H1 (cell line): ENCODE data around the gene CD300C. TPM values are rescaled to one million over a fixed set of nuclear protein-coding genes. Genes with fewer than 3 reads are reported as not detected.

Source experiments
- CTCF ChIA-PET: fragments of 300-600 bp; sonication (Branson Sonifier 250); formaldehyde crosslinking; loops from one replicate; lab custom pipeline; 2021; ENCODE audit not compliant: partially characterized antibody; lab: Charles Lee
- POLR2A ChIA-PET: fragments of 300-600 bp; sonication (Branson Sonifier 250); formaldehyde crosslinking; loops from one replicate; lab custom pipeline; 2021; ENCODE audit warnings: inconsistent platforms; ENCODE audit not compliant: partially characterized antibody; lab: Charles Lee
- DNase-seq, 2 experiments: peaks; one replicate each; pipeline versions ENCODE4 v3.0.0 to v3.0.0-alpha.2; 2010 to 2022; ENCODE audit warnings: low spot score in 2 of 2, low read depth in 1 of 2, mixed read lengths in 1 of 2
- FAIRE-seq: peaks from 2 replicates; lab custom pipeline; 2011; peaks lifted over from hg19 to GRCh38; lab: Jason Lieb, UNC
- H2AFZ ChIP-seq: 2 replicates; pipeline ENCODE4 v1.8.1; 2012; ENCODE audit warnings: low read length, inconsistent platforms
- H2AK5ac ChIP-seq: 2 replicates; pipeline ENCODE4 v1.6.1; 2013; ENCODE audit warnings: low read depth, low read length
- H2BK120ac ChIP-seq: replicated peaks from 2 replicates; pipeline ENCODE3; 2013; ENCODE audit warnings: low read depth, low read length, inconsistent platforms
- H2BK12ac ChIP-seq: 2 replicates; pipeline ENCODE4 v1.6.1; 2013; ENCODE audit warnings: low read depth, low read length
- H2BK15ac ChIP-seq: 2 replicates; pipeline ENCODE4 v1.6.1; 2013; ENCODE audit warnings: low read length
- H2BK20ac ChIP-seq: 2 replicates; pipeline ENCODE4 v1.6.1; 2013; ENCODE audit warnings: low read length
- H2BK5ac ChIP-seq: 2 replicates; pipeline ENCODE4 v1.6.1; 2013; ENCODE audit warnings: low read depth, low read length
- H3K14ac ChIP-seq: 2 replicates; pipeline ENCODE4 v1.6.1; 2013; ENCODE audit warnings: inconsistent platforms; ENCODE audit not compliant: insufficient read length
- H3K18ac ChIP-seq: 2 replicates; pipeline ENCODE4 v1.6.1; 2013; ENCODE audit warnings: low read length; ENCODE audit errors: extremely low read depth
- H3K23ac ChIP-seq: 2 replicates; pipeline ENCODE4 v1.6.1; 2013; ENCODE audit warnings: inconsistent platforms; ENCODE audit not compliant: insufficient read length
- H3K23me2 ChIP-seq: 2 replicates; pipeline ENCODE4 v1.6.1; 2013; ENCODE audit warnings: low read depth, low read length
- H3K27ac ChIP-seq: 2 replicates; pipeline ENCODE4 v1.6.1; 2011; ENCODE audit warnings: low read depth, low read length, inconsistent platforms
- H3K27me3 ChIP-seq, 4 experiments: replicated peaks in 1 of 4; 1 replicate in 1 of 4; 2 replicates in 3 of 4; pipeline versions ENCODE4 v1.6.1 to v1.8.1; 2011 to 2013; ENCODE audit warnings: low read length in 3 of 4, mild to moderate bottlenecking in 3 of 4, inconsistent platforms in 2 of 4, mixed read lengths in 2 of 4, moderate library complexity in 1 of 4; ENCODE audit not compliant: control insufficient read depth in 3 of 4, insufficient read depth in 3 of 4; ENCODE audit errors: extremely low read depth in 1 of 4
- H3K36me3 ChIP-seq, 4 experiments: 2 replicates each; pipeline versions ENCODE4 v1.6.1 to v1.8.1; 2011 to 2013; ENCODE audit warnings: mild to moderate bottlenecking in 4 of 4, low read length in 3 of 4, moderate library complexity in 2 of 4, control low read depth in 1 of 4, inconsistent platforms in 1 of 4; ENCODE audit not compliant: insufficient read depth in 4 of 4, control insufficient read depth in 2 of 4
- H3K4ac ChIP-seq: replicated peaks from 2 replicates; pipeline ENCODE3; 2013; ENCODE audit warnings: low read length, low read depth, mixed read lengths, inconsistent platforms; ENCODE audit not compliant: insufficient read length
- H3K4me1 ChIP-seq, 4 experiments: replicated peaks in 1 of 4; 1 replicate in 1 of 4; 2 replicates in 3 of 4; pipeline versions ENCODE4 v1.6.1 to v1.8.1; 2011 to 2013; ENCODE audit warnings: low read length in 3 of 4, inconsistent platforms in 2 of 4, mixed read lengths in 1 of 4; ENCODE audit not compliant: insufficient read depth in 4 of 4, control insufficient read depth in 3 of 4
- H3K4me2 ChIP-seq, 2 experiments: 2 replicates each; pipeline versions ENCODE4 v1.6.1 to v1.8.1; 2011 to 2013; ENCODE audit warnings: low read depth in 2 of 2, low read length in 2 of 2, control low read depth in 1 of 2, inconsistent platforms in 1 of 2, mild to moderate bottlenecking in 1 of 2; ENCODE audit not compliant: insufficient read depth in 1 of 2
- H3K4me3 ChIP-seq, 4 experiments: fragments of 200-600, 300-600 bp in 1 of 4; sonication (generic), shearing (Covaris generic), sonication (Bioruptor Twin) in 1 of 4; 2 replicates each; pipeline versions ENCODE4 v1.5.1 to v1.8.1; 2011 to 2016; ENCODE audit warnings: low read length in 4 of 4, low read depth in 3 of 4, control low read depth in 2 of 4, inconsistent platforms in 2 of 4, mild to moderate bottlenecking in 2 of 4, mixed read lengths in 1 of 4, moderate library complexity in 1 of 4; ENCODE audit not compliant: insufficient read depth in 2 of 4; ENCODE audit errors: extremely low read depth in 1 of 4
- H3K56ac ChIP-seq: replicated peaks from 2 replicates; pipeline ENCODE3; 2013; ENCODE audit warnings: low read depth, mild to moderate bottlenecking, mixed read lengths, low read length, inconsistent platforms; ENCODE audit not compliant: insufficient read length
- H3K79me1 ChIP-seq: 2 replicates; pipeline ENCODE4 v1.6.1; 2013; ENCODE audit warnings: low read depth, low read length, control low read depth
- H3K79me2 ChIP-seq, 2 experiments: 2 replicates each; pipeline versions ENCODE4 v1.6.1 to v1.8.1; 2012 to 2013; ENCODE audit warnings: low read length in 2 of 2, mild to moderate bottlenecking in 2 of 2, inconsistent platforms in 1 of 2; ENCODE audit not compliant: insufficient read depth in 2 of 2, control insufficient read depth in 1 of 2
- H3K9ac ChIP-seq, 4 experiments: replicated peaks in 1 of 4; 1 replicate in 1 of 4; 2 replicates in 3 of 4; pipeline versions ENCODE4 v1.6.1 to v1.8.1; 2011 to 2013; ENCODE audit warnings: low read depth in 3 of 4, low read length in 3 of 4, control low read depth in 2 of 4, mild to moderate bottlenecking in 2 of 4, moderate library complexity in 2 of 4, inconsistent platforms in 1 of 4; ENCODE audit errors: extremely low read depth in 1 of 4
- H3K9me3 ChIP-seq, 2 experiments: 2 replicates each; pipeline versions ENCODE4 v1.6.1 to v1.8.1; 2012 to 2013; ENCODE audit warnings: mild to moderate bottlenecking in 2 of 2, moderate library complexity in 2 of 2, control low read depth in 1 of 2, inconsistent platforms in 1 of 2, low read depth in 1 of 2, low read length in 1 of 2, mixed read lengths in 1 of 2; ENCODE audit not compliant: insufficient read depth in 2 of 2
- H4K20me1 ChIP-seq, 2 experiments: replicated peaks in 1 of 2; 2 replicates each; pipeline versions ENCODE3 to v1.8.1; 2011 to 2013; ENCODE audit warnings: inconsistent platforms in 2 of 2, low read length in 2 of 2, mild to moderate bottlenecking in 1 of 2; ENCODE audit not compliant: insufficient read depth in 2 of 2, control insufficient read depth in 1 of 2
- H4K5ac ChIP-seq: 2 replicates; pipeline ENCODE4 v1.6.1; 2013; ENCODE audit warnings: low read length, low read depth, mixed read lengths, inconsistent platforms; ENCODE audit not compliant: insufficient read length
- H4K8ac ChIP-seq: 2 replicates; pipeline ENCODE4 v1.8.0; 2013; ENCODE audit warnings: mild to moderate bottlenecking, moderate library complexity, low read length, inconsistent platforms; ENCODE audit not compliant: insufficient read depth; ENCODE audit errors: extremely low read depth
- H4K91ac ChIP-seq: replicated peaks from 2 replicates; pipeline ENCODE3; 2013; ENCODE audit warnings: low read length, mixed read lengths, inconsistent platforms; ENCODE audit not compliant: insufficient read length
- EP300 ChIP-seq, 2 experiments: IDR thresholded peaks; 1 replicate in 1 of 2; 2 replicates in 1 of 2; pipeline ENCODE4 v1.6.1; 2011 to 2012; ENCODE audit warnings: low read depth in 2 of 2, low read length in 2 of 2, mild to moderate bottlenecking in 2 of 2, borderline replicate concordance in 1 of 2, inconsistent platforms in 1 of 2, moderate library complexity in 1 of 2
- KDM4A ChIP-seq: IDR thresholded peaks from one replicate; pipeline ENCODE4 v1.7.1; 2012; ENCODE audit warnings: low read depth, mild to moderate bottlenecking, moderate library complexity, low read length, inconsistent platforms; ENCODE audit not compliant: severe bottlenecking
- POU5F1 ChIP-seq: IDR thresholded peaks from 2 replicates; pipeline ENCODE4 v1.6.1; 2011; ENCODE audit warnings: low read depth, mild to moderate bottlenecking, low read length, moderate library complexity
- SIN3A ChIP-seq, 2 experiments: IDR thresholded peaks in 1 of 2; conservative IDR thresholded peaks in 1 of 2; 2 replicates each; pipeline ENCODE4 v1.6.1; 2011 to 2012; ENCODE audit warnings: low read length in 2 of 2, improper control_type of control experiment in 1 of 2, low read depth in 1 of 2, mild to moderate bottlenecking in 1 of 2
- TCF12 ChIP-seq: IDR thresholded peaks from 2 replicates; pipeline ENCODE4 v1.6.1; 2011; ENCODE audit warnings: low read depth, mild to moderate bottlenecking, low read length
- WGBS, 2 experiments: shearing (Covaris generic) in 1 of 2; methylation state at CpG; one replicate each; pipeline versions ENCODE4 v1.1.6 to v1.1.7; 2013 to 2015; ENCODE audit warnings: low lambda C conversion rate in 2 of 2, mixed read lengths in 2 of 2, inconsistent platforms in 1 of 2, low coverage in 1 of 2, missing lambda C conversion rate in 1 of 2; ENCODE audit not compliant: insufficient replicate concordance in 2 of 2, insufficient coverage in 1 of 2, insufficient read length in 1 of 2; ENCODE audit errors: extremely low coverage in 1 of 2, missing lambda C conversion rate in 1 of 2; 5-methylcytosine and 5-hydroxymethylcytosine counted together
- polyA plus RNA-seq, 7 experiments: library from polyadenylated mRNA; depleted of rRNA in 3 of 7; stranded (reverse) in 5 of 7; unstranded in 2 of 7; fragments of >200 nt in 5 of 7; fragments of 200-250 nt in 2 of 7; gene quantifications; 1 replicate in 5 of 7; 2 replicates in 1 of 7; 4 replicates in 1 of 7; pipeline versions ENCODE4 v1.2.1 to v1.2.3, GENCODE V29; 2011 to 2013; ENCODE audit warnings: missing spikeins in 2 of 7, mixed read lengths in 2 of 7
- total RNA-seq: library from RNA; stranded (reverse); fragmentation: NEBNext Ultra II Directional; extraction: Animal tissue kit (Norgen Biotek cat#: 25700); gene quantifications from 2 replicates; pipeline ENCODE4 v1.2.1, GENCODE V29; 2021

CD300C gene
- total and polyA plus RNA-seq, 2 of the 8 experiments (the other 6 are each of a cell fraction or from before 2014, with no cell fraction given), result not detected

GRCh38 chr17:74547736-74548135 is 1.8 kb upstream of the CD300C start:
- Histone ChIP-seq H3K9ac (no peak overlapping the region), H4K5ac (no peak overlapping the region), H2BK120ac (no peak overlapping the region), H2AK5ac (no peak overlapping the region), H3K4me3 (no peak overlapping the region), H3K23ac (no peak overlapping the region), H3K27me3 (no peaks in the 10 kb centered on the region; a peak in 1 of 7 replicates), H3K14ac (no peak overlapping the region), H2BK20ac (no peak overlapping the region), H3K36me3 (no peaks in the 10 kb centered on the region), H3K9me3 (no peaks in the 10 kb centered on the region), H2AFZ (no peak overlapping the region), H2BK15ac (no peak overlapping the region), H3K4ac (no peak overlapping the region), H3K4me1 (no peaks in the 10 kb centered on the region), H4K8ac (no peak overlapping the region), H4K91ac (no peak overlapping the region), H3K23me2 (0 out of 2 replicates have a peak, but pooled peaks cover 2% of the 10 kb centered on the region), H4K20me1 (peaks cover 0 to 4% of the 10 kb centered on the region in 2 experiments), H3K18ac (no peak overlapping the region), H3K79me2 (no peaks in the 10 kb centered on the region), H2BK5ac (no peak overlapping the region), H2BK12ac (no peak overlapping the region), H3K79me1 (no peaks in the 10 kb centered on the region; the same call in 1 of the 2 replicates), H3K27ac (no peak overlapping the region), H3K4me2 (no peak overlapping the region), H3K56ac (no peak overlapping the region)
- 91% methylated on average over 3 of the region's 3 CpGs; no CpG with 5 or more reads in 1 of the 2 experiments for WGBS, 2 experiments
- TF ChIP-seq EP300 (IDR thresholded peaks at IDR 0.05; ENCODE audit: borderline replicate concordance in 1 of 2, low read depth in 2 of 2, low read length in 2 of 2), result no peak
- TF ChIP-seq TCF12, result no peak
- TF ChIP-seq POU5F1, result no peak
- TF ChIP-seq KDM4A, result no peak
- no peak for TF ChIP-seq SIN3A (conservative IDR thresholded peaks at IDR 0.05 in 1 of 2, IDR thresholded peaks at IDR 0.05 in 1 of 2; ENCODE audit: low read depth in 1 of 2, low read length in 2 of 2)
- no peak for DNase-seq
- ChIA-PET POLR2A (no interaction called here), CTCF (interaction anchor here (1.3 to 2.0 kb wide), 2 partner anchors 19 to 179 kb away, joined by 4 to 6 read pairs; partner anchors contain the start of gene CD300H)
- no peak for FAIRE-seq
